ENCODE data around the gene TET3. TPM values are rescaled to one million over a fixed set of nuclear protein-coding genes. Genes with fewer than 3 reads are reported as not detected.

TET3 gene
- total and polyA plus RNA-seq, 9 of the 15 experiments (the other 6 are each of a cell fraction or from before 2014, with no cell fraction given) = 0.35 to 16.3 (median 5.5) TPM

- TF ChIP-seq POLR2H (tag; IDR thresholded peaks at IDR 0.05; ENCODE audit: low read depth) = no peak
- no peak for TF ChIP-seq ERF (CRISPR knock-in tag; IDR thresholded peaks at IDR 0.05)
- TF ChIP-seq L3MBTL2 (IDR thresholded peaks at IDR 0.05) = no peak
- TF ChIP-seq ZNF316 (IDR thresholded peaks at IDR 0.05) = peak; percentile 67
- no peak for TF ChIP-seq GABPB2 (CRISPR knock-in tag; conservative IDR thresholded peaks at IDR 0.05)
Measured at GRCh38 chr2:73952499-73953446, 31.9 kb upstream of the TET3 start (continued).

GRCh38 chr2:73956218-73956865 lies 28.4 kb upstream of the TET3 start:
- H3K9me1 ChIP-seq (ENCODE audit: control insufficient read depth, insufficient read depth, low read length) = no peaks in the 10 kb centered on the region
- no peak for TF ChIP-seq C11orf30 (IDR thresholded peaks at IDR 0.05; ENCODE audit: low read depth)
- TF ChIP-seq RAD21 (CRISPR knock-in tag; conservative IDR thresholded peaks at IDR 0.05 in 1 of 2, IDR thresholded peaks at IDR 0.05 in 1 of 2) = 0 out of 4 replicates have a peak, but pooled peaks of 1 of the 2 experiments have one; percentile 14
- H3K79me2 ChIP-seq (ENCODE audit: control insufficient read depth, insufficient read depth, low read length) = no peaks in the 10 kb centered on the region; the same call in 2 of the 3 replicates
- no peak for DNase-seq (ENCODE audit: extremely low read depth in 1 of 4, low spot score in 3 of 4)
- peaks cover 80% of the 10 kb centered on the region for H3K36me3 ChIP-seq (ENCODE audit: control insufficient read depth, insufficient read depth, low read length)
- no peaks in the 10 kb centered on the region for H3K27me3 ChIP-seq (ENCODE audit: control insufficient read depth in 2 of 2, insufficient read depth in 2 of 2, low read length in 2 of 2)
- H3K9ac ChIP-seq (ENCODE audit: insufficient read depth in 1 of 2, low read depth in 2 of 2, low read length in 2 of 2) = no peak overlapping the region
- in situ Hi-C loops (cut with MboI) (no loop called here), intact Hi-C loops (cut with micrococcal nuclease) (loop anchor here (2.0 kb wide), 1 partner anchor 26 kb away; no protein-coding TSS in a partner anchor)
- H3K4me2 ChIP-seq (ENCODE audit: insufficient read depth, low read length) = no peak overlapping the region
- H3K4me1 ChIP-seq (replicated peaks in 1 of 2; ENCODE audit: control insufficient read depth in 2 of 2, insufficient read depth in 2 of 2, low read length in 2 of 2) = no peaks in the 10 kb centered on the region; a peak in 1 of 5 replicates
- 92% methylated on average over 5 of the region's 5 CpGs for WGBS (ENCODE audit: insufficient coverage, low coverage, missing lambda C conversion rate)
- no peak overlapping the region for H3K27ac ChIP-seq (ENCODE audit: extremely low read depth, low read depth, low read length)
- H3K9me3 ChIP-seq (replicated peaks; ENCODE audit: control insufficient read depth, insufficient read depth, low read depth, low read length) = no peaks in the 10 kb centered on the region
- H4K20me1 ChIP-seq (replicated peaks; ENCODE audit: control insufficient read depth, insufficient read depth, low read length) = no peaks in the 10 kb centered on the region
- no peak for ATAC-seq
- ChIA-PET CTCF (ENCODE audit: low intra/inter-chr PET ratio) (no interaction called here), POLR2A (interaction anchor here (0.6 to 1.4 kb wide), 4 partner anchors 9 to 238 kb away, joined by 3 to 4 read pairs (median 3); no protein-coding TSS in a partner anchor)
- no peak overlapping the region for H3K4me3 ChIP-seq
- FAIRE-seq = no peak
- no TSS peak for BruUV-seq (replicated peaks)
- H2AFZ ChIP-seq (ENCODE audit: low read depth, low read length) = no peak overlapping the region

Data from K562 (cell line).